DOHH2 (cell line): ENCODE measurements around the gene IST1.

Experiments
- EZH2phosphoT487 ChIP-seq: fragments of 200-600 bp; sonication (generic); IDR thresholded peaks from 2 replicates; pipeline ENCODE4 v1.6.1; 2017; ENCODE audit warnings: borderline replicate concordance, mild to moderate bottlenecking, antibody characterized with exemption, low read length, moderate library complexity, mixed read lengths
- TF ChIP-seq, protein P1 (sequence below): fragments of 200-600 bp; sonication (generic); IDR thresholded peaks from one replicate; pipeline ENCODE4 v1.5.1; 2014; ENCODE audit warnings: antibody characterized with exemption, mild to moderate bottlenecking, low read depth, low read length; ENCODE audit not compliant: poor library complexity, severe bottlenecking

DNA sequence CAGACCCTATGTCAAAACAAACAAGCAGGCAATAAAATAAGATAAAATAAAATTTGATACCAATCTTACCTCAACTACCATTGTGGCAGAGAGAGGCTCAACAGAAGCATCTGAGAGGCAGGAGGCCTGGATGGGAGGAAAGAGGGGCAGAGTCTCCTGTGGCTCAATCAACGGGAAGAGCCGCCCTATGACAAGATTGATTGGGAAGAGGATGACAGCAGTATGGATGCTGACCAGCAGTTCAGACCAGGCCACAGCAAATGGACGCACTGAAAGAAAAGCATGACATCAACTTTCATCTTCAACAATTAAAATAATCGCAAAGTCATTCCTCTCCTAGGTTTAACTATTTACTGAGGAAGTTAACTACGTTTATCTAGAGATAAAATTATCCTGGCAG is 57.5 kb downstream of the IST1 start:
- TF ChIP-seq, protein P1, sequence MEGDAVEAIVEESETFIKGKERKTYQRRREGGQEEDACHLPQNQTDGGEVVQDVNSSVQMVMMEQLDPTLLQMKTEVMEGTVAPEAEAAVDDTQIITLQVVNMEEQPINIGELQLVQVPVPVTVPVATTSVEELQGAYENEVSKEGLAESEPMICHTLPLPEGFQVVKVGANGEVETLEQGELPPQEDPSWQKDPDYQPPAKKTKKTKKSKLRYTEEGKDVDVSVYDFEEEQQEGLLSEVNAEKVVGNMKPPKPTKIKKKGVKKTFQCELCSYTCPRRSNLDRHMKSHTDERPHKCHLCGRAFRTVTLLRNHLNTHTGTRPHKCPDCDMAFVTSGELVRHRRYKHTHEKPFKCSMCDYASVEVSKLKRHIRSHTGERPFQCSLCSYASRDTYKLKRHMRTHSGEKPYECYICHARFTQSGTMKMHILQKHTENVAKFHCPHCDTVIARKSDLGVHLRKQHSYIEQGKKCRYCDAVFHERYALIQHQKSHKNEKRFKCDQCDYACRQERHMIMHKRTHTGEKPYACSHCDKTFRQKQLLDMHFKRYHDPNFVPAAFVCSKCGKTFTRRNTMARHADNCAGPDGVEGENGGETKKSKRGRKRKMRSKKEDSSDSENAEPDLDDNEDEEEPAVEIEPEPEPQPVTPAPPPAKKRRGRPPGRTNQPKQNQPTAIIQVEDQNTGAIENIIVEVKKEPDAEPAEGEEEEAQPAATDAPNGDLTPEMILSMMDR, result no peak
- no peak for TF ChIP-seq EZH2phosphoT487
